ENCODE measurements around the gene MAGEB2.
"Not testable (repeated sequence)": the region's sequence is repeated elsewhere in the genome, so short reads cannot be mapped to it uniquely, and the experiment has no call there.

MAGEB2 gene, protein sequence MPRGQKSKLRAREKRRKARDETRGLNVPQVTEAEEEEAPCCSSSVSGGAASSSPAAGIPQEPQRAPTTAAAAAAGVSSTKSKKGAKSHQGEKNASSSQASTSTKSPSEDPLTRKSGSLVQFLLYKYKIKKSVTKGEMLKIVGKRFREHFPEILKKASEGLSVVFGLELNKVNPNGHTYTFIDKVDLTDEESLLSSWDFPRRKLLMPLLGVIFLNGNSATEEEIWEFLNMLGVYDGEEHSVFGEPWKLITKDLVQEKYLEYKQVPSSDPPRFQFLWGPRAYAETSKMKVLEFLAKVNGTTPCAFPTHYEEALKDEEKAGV

DNA sequence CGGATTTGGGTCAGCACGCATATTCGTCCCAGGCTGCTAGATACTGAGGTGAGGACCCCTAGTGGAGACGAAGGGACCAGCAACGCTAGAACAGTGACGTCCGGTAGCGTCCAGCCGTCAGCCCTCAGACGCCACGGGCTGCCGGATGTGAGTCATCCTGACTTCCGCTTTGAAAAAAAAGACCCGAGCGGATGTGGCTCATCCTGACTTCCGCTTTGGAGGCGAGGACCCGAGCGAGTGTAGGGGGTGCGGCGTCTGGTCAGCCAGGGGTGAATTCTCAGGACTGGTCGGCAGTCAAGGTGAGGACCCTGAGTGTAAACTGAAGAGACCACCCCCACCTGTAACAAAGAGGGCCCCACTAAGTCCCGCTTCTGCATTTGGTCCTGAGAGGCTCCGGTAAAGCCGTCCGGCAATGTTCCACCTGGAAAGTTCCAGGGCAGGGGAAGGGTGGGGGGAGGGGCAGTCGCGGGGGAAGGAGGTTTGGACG, at the start of gene MAGEB2:
MAGEB2 (plus strand) TSS at position 207 of the 487 bp plus-strand sequence. CDS start 3,018 bp downstream, outside the sequence.
- no peak for DNase-seq

DNA sequence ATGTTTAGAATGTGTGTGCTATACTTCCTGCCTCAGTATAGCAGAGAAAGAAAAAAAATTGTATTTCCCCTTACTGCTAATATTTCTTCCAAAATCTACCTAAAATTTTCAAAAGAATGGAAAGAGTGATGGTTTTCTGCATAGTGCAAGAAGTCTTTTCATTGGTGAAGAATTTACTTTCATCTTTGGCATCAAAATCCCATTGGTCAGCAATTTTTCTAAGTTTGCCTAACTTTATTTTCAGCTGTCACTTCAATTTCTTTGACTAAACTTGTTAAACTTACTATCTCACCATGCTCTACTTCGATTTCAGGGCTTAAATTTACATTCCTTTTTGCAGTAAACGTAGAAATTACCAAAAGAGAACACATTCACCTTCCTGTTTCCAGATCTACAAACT, 44.5 kb upstream of the MAGEB2 start:
- no peak for DNase-seq

DNA sequence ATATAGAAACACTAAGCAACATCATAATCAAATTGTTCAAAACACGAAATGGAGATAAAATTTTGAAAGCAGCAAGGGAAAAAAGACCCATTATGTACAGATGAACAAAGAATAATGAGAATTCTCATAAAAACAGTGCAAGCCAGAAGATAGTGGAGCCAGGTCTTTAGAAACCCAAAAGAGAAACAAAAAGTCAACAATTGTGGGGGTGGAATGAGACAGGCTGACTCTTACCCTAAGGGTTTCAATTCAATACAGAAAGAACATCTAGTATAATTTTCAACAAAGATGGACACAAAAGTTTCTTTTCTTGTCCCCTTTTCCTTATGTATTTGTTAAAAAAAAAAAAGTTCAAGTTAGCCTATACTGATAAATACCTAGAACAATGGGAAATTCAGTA, 34.0 kb upstream of the MAGEB2 start:
- no peak for DNase-seq

DNA sequence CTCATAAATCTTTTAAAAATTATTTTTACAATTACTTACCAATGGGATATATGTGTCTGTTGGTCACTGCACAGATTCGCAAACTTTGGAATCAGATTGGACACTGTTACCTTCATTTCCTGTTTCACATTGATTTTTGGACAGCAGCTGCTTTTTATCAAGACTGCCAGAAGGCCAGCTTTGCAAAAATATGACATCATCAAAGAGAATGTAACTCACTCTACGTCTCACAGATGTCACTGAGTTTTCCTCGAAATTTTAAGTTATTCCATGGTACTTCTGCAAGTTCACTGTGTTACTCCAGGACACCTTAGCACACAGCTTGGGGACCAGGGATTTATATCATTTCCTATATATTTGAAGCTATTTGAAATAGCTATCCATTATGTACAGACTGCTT, 31.8 kb upstream of the MAGEB2 start:
- DNase-seq, result no peak

DNA sequence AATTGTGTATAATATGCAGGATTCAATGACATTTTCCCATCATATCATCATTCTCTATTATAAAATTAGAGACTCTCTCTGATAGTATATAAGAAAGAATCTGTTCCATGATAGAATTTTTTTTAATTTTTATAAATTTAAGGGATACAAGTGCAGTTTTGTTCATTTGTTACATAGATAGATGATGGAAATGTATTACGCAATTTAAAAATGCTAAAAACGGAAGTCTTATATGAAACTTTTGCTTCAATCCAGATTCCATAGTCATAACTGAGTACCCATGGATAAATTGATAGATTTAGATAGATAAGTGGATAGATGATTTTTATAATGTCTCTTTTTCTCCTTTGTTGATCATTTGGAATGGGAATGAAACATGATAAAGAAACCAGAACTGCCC, 24.9 kb upstream of the MAGEB2 start:
- no peak for DNase-seq

DNA sequence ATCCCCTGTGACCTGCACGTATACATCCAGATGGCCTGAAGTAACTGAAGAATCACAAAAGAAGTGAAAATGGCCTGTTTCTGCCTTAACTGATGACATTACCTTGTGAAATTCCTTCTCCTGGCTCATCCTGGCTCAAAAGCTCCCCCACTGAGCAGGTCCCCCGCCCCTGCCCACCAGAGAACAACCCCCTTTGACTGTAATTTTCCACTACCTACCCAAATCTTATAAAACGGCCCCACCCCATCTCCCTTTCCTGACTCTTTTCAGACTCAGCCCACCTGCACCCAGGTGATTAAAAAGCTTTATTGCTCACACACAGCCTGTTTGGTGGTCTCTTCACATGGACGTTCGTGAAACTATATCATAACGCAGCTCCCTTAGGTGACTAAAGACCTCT, 21.5 kb upstream of the MAGEB2 start:
- DNase-seq, result not testable (repeated sequence)

DNA sequence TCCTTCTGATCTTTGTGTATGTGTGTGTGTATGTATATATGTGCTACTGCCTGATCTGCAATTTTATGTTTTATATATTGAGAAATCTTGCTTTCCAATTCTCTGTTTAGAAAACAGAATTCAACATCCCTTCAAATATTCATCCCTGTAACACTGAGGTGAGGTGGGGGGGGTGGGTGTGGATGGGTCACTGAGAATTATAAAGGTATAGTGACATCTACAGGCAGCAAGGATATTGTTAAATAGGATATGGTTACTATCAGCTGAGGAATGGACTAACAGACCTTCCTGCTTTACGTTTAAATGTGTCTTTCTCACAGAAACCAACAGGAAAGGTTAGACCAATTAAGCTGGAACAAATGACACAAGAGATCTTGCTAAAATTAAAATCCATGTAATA, 19.0 kb upstream of the MAGEB2 start:
- DNase-seq, result no peak

DNA sequence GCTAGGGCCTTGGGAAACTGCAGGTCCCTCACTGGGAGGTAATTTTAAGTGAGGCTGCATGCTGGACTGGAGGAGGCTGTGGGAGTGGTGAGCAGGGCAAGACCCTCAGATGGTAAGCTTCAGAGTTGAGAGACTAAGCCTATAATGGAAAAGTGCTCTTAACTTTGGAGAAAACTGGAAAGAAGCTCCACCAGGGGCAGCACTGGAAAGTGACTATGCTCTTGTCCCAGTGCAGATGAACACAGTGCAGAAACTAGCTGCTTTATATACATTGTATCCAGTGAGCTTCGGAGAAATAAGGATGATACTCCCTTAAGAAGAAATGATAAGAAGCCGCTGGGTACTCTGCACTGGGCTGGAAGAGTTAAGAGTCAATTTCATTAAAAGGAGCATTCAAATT, 3.2 kb upstream of the MAGEB2 start:
- DNase-seq, result no peak

DNA sequence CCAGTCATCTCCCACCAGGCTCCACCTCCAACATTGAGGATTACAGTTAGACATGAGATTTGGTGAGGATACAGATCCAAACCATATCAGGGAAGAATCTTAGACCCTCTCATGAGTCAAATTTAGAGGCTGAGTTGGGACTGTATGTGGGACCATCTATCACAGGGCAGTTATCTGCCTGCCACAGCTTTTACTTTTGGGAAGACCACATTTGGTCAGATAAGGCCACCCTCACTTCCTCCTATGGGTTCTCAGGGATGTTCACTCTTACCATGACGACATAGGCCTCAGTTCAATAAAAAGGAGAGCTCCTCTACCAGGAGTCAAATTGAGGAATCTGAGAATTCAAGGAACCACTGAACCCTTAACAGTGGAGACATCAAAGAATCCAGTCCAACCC, 2.1 kb downstream of the MAGEB2 start:
- DNase-seq, result no peak

DNA sequence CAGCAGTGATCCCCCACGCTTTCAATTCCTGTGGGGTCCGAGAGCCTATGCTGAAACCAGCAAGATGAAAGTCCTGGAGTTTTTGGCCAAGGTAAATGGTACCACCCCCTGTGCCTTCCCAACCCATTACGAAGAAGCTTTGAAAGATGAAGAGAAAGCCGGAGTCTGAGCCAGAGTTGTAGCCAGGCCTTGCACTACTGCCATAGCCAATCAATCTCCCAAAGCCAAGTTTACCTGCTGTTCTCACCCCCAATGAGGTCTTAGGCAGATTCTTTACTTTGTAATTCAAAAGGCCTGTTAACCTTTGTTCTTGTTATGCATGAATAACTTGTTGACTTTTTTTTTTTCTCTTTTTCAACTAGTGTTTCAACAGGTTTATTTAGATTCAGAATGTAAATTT, 4.0 kb downstream of the MAGEB2 start:
- DNase-seq, result no peak

DNA sequence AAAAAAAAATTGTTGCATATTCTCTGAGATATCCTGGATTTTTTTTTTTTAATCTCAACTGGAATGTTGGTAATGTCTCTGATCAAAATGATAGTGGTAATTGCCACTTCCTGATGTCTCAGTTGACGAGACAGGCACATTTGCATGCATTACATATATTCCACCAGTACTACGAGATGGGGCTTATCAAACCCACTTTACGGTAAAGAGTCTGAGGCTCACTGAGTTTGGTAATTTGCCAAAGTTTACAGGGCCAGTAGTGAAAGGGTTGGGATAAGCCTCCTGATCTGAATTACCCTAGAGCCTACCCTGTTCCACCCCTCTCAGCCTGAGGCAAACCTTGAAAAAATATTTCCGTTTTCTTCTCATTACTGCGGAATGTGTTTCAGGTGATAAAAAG, 5.3 kb downstream of the MAGEB2 start:
- no peak for DNase-seq

DNA sequence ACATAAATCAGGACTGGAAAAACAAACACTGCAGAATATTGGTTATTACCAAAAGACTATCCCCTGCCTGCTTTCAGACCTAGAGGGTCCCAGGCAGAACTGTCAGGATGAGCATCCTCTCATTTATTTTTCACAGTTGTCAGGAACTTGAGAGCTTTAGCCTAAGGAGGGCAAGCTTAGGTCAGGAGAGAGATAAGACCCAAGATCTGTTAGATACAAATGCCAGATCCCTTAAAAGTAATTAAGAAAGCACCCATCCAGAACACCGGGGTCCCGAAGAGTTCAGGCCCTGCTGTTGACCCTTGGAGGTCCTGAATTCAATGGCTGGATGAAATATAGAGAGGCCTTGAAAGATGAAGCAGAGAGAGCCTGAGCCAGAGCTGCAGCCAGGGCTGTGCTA, 9.2 kb downstream of the MAGEB2 start:
- no peak for DNase-seq

DNA sequence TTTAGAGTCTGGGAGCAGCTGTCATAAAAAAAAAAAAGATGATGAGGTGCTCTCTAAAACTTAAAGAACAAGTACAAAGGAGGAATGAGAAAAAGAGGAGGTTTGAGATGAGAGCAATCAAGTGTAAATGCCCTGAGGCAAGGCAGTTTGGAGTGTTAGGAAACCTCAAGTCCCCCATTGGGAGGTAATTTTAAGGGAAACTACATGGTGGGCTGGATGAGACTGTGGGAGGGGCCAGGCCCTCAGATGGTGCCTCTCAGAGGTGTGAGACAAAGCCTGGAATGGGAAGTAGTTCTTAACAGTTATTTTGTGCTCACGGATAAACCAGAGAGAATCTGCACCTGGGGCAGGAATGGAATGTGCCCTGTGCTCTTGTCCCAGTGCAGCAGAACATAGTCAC, 13.2 kb downstream of the MAGEB2 start:
- no peak for DNase-seq

DNA sequence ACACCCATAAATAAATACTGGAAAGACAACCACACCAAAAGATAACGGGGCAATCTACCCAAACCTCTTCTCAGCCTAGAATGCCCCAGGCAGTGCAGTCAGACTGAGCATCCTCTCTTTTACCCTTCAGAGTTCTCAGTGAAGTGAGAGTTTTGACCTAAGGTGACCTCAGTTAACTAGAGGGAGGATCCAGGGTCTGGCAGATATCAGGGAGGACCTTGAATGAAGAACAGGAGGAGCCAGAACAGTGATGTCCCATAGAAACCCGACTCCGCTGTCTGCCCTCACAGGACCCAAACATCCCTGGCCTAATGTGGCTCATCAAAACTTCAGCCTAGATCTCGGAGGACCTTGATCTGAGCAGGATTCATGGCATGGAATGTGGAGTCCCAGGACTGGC, 15.0 kb downstream of the MAGEB2 start, which contains the start of gene MAGEB3:
MAGEB3 (plus strand) TSS at position 263 of the 400 bp plus-strand sequence. CDS start 5,268 bp downstream, outside the sequence.
- no peak for DNase-seq

DNA sequence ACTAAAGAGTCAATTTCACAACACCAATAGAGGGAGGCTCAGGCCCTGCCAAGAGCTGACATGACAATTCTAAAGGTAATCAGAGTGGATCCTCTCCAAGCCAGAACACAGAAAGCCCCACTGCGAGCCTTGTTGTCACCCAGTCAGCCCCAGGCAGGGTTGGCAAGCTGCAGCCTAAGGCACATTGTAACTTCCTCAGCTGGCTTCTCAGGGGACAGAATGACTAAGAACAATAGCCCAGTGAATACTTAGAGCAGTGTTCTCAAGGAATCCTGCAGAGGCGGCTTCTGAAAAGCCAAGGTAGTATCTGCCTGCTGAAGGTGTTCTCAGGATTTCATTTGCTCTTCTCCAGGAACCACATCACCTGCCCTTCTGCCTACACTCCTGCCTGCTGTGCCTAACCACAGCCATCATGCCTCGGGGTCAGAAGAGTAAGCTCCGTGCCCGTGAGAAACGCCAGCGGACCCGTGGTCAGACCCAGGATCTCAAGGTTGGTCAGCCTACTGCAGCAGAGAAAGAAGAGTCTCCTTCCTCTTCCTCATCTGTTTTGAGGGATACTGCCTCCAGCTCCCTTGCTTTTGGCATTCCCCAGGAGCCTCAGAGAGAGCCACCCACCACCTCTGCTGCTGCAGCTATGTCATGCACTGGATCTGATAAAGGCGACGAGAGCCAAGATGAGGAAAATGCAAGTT, 26.5 kb downstream of the MAGEB2 start, which contains the start of gene MAGEB4:
MAGEB4 (plus strand) TSS at position 277 of the 692 bp plus-strand sequence; CDS start at position 413, 136 bp downstream.
- no peak for DNase-seq

DNA sequence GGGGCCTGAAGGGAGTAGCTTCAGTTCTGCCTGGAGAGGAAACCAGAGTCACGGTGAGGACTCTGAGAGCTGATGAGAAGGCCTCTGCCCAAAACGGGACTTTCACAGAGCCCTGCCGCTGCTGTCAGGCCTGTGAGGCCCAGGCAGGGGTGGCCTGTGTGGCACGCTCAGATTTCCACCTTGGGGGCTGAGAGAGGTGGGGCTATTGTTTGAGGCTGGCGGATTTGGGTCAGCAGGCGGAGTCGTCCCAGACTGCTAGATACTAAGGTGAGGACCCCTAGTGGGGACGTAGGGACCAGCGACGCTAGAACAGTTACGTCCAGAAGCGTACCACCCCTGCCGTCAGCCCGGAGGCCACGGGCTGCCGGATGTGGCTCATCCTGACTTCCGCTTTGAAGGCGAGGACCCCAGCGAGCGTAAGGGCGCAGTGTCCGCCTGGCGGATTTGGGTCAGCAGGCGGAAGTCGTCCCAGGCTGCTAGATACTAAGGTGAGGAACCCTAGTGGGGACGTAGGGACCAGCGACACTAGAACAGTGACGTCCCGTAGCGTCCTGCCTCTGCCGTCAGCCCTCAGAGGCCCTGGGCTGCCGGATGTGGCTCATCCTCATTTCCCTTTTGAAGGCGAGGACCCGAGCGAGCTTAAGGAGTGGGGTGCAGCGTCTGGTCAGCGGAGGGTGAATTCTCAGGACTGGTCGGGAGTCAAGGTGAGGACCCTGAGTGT, 31.6 kb downstream of the MAGEB2 start, which contains the start of gene MAGEB1:
MAGEB1 (plus strand) TSS at position 378 of the 721 bp plus-strand sequence. CDS start 3,348 bp downstream, outside the sequence.
- no peak for DNase-seq

DNA sequence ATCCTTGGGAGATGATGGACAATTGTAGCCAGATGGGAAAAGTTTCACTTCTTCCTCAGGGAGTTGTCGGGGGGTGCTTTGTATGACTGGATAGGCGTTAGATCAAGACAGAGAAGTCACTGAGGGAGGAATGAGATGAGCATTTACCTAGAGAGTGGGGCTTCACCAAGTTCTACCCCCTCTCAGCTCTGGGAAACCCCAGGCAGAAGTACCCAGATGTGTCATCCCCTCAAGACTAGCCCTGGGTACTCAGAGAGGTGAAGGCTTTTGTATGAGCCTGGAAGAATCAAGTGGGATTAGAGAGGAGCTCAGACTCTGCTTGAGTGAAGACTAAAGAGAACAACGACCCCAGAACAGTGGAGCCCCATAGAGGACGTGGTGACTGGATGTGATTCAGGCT, 33.5 kb downstream of the MAGEB2 start:
- no peak for DNase-seq

DNA sequence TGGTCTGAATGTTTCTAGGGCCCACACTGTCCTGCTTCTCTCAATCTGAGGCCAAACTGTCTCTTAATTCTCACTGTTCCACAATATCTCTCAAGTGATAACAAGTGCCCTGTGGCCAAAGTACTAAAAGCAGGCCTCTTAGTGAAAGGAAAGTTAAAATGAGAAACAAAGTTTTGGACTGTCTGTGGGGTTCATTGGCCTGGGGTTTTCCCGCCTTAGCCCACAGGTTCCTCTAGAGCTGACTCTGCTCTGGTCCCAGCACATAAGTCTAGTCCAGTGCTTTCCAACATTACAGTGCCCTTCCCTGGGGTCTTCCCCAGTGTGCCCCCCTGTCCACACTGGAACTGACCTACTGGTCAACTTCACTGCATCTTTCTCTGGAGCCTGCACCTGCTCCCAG, 37.9 kb downstream of the MAGEB2 start:
- no peak for DNase-seq

DNA sequence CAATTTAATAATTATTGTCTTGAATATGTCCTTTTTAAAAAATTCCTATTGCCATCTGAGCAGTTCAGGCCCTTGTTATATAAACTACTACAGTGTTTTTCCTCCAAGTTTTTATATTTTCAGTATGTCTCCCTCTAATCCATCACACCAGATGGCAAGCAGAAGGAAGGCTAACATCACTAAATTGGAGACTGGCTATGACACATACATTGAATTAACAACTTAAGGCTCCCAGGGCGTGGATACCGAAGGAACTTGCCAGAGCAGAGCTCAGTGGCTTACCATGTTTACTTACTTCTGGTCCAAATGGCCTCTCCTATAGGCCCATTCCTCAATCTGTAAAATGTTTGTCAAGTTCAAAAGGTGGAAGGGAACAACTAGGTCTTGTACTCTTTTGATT, 44.6 kb downstream of the MAGEB2 start:
- DNase-seq, result no peak

DNA sequence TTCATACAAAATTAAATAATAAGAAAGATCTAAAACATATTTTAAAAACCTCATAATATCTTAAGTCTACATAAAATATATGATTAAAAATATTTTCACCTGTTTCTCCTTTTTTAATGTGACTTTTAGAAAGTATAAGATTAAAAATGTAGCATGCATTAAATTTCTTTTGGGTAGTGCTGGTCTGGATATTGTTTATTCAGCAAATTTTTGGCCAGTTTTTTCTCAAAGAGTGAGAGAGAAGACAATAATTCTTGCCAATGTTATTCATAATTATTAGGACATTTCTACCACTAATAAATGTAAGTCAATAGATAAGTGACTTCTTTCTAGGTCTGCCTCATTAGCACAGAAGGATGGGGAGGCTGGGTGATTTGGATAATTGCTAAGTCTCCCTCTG, 45.6 kb downstream of the MAGEB2 start:
- no peak for DNase-seq

DNA sequence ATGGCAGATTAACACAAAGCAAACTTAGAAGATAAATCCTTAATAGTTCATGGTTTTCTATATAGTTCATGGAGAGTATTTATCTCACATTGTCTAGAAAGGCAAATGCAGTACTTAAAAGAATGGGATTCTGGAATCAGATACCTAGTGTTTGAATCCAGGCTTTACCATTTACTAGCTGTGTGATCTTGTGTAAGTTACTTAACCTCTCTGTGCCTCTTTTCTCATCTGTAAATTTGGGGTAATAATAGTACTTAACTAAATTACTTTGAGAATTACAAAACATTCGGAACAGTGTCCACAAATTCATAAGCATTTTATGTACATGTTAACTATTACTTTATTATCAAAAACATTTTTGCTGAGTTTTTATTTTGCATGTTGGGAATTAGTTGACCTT, 47.4 kb downstream of the MAGEB2 start:
- no peak for DNase-seq

Data from NCI-H2029 treated with DMSO at 0.1 percent for 48 hours (cell line).